HCT116 (cell line): ENCODE measurements around the gene SYTL3. TPM values are rescaled to one million over a fixed set of nuclear protein-coding genes. Genes with fewer than 3 reads are reported as not detected.

Experiments
- ATAC-seq: fragments of 200-7000 bp; cut with Tn5 transposase; 2 replicates; pipeline ENCODE4 v1.9.1; 2020; ENCODE audit warnings: mild to moderate bottlenecking, moderate library complexity
- BruUV-seq: library from RNA; stranded (reverse); fragments of 400-500 nt; replicated peaks from 2 replicates; lab custom pipeline; 2021; lab: Mats Ljungman, UMichigan
- CTCF ChIA-PET: fragments of 300-600 bp; sonication (Branson Sonifier 250); formaldehyde crosslinking; loops from one replicate; lab custom pipeline; 2021; ENCODE audit warnings: antibody characterized with exemption; lab: Charles Lee
- POLR2A ChIA-PET: fragments of 300-600, 350-600 bp; sonication (Branson Sonifier 250); formaldehyde crosslinking; loops from one replicate; lab custom pipeline; 2021; ENCODE audit warnings: antibody characterized with exemption; lab: Charles Lee
- RAD21 ChIA-PET, 2 experiments: fragments of 300-600 bp; sonication (Branson Sonifier 250); formaldehyde crosslinking; loops; one replicate each; lab custom pipeline; 2023; ENCODE audit warnings: low total read pairs in 2 of 2; ENCODE audit not compliant: uncharacterized antibody in 2 of 2, unreplicated experiment in 2 of 2, low non-redundant PET in 1 of 2; lab: Charles Lee
- DNase-seq: peaks from one replicate; pipeline ENCODE4 v3.0.0-alpha.2; 2010; ENCODE audit warnings: low read depth, low spot score
- H2AFZ ChIP-seq: fragments of 200-600 bp; shearing (Covaris generic), sonication (generic); 2 replicates; pipeline ENCODE4 v1.6.1; 2017; ENCODE audit warnings: low read depth, mixed run types, mixed read lengths, antibody characterized with exemption, low read length; ENCODE audit not compliant: poor library complexity, severe bottlenecking
- H3K27ac ChIP-seq: 2 replicates; pipeline ENCODE4 v1.5.1; 2012; ENCODE audit warnings: low read depth, low read length
- H3K27me3 ChIP-seq: fragments of 200-600 bp; sonication (generic); 2 replicates; pipeline ENCODE4 v1.6.1; 2016; ENCODE audit warnings: mixed run types, low read length, mixed read lengths; ENCODE audit not compliant: insufficient read depth
- H3K36me3 ChIP-seq, 2 experiments: fragments of 200-500 bp in 1 of 2; fragments of 200-600 bp in 1 of 2; sonication (Bioruptor generic) in 1 of 2; sonication (generic) in 1 of 2; 2 replicates each; pipeline versions ENCODE4 v1.5.1 to v1.6.1; 2014 to 2016; ENCODE audit warnings: low read length in 2 of 2, inconsistent platforms in 1 of 2, mixed read lengths in 1 of 2, mixed run types in 1 of 2; ENCODE audit not compliant: insufficient read depth in 2 of 2, control insufficient read depth in 1 of 2
- H3K4me1 ChIP-seq, 2 experiments: fragments of 200-600 bp in 1 of 2; sonication (generic) in 1 of 2; 2 replicates each; pipeline versions ENCODE4 v1.5.1 to v1.6.1; 2012 to 2017; ENCODE audit warnings: low read length in 2 of 2, inconsistent platforms in 1 of 2, mild to moderate bottlenecking in 1 of 2, mixed read lengths in 1 of 2, mixed run types in 1 of 2, moderate library complexity in 1 of 2; ENCODE audit not compliant: insufficient read depth in 2 of 2, control insufficient read depth in 1 of 2
- H3K4me2 ChIP-seq: fragments of 200-600 bp; sonication (generic); 2 replicates; pipeline ENCODE4 v1.6.1; 2017; ENCODE audit warnings: mixed run types, low read length, mixed read lengths
- H3K4me3 ChIP-seq, 2 experiments: fragments of 200-600 bp in 1 of 2; sonication (generic) in 1 of 2; replicated peaks in 1 of 2; 2 replicates each; pipeline ENCODE4 v1.5.1; 2011 to 2016; ENCODE audit warnings: low read length in 2 of 2, control low read depth in 1 of 2, low read depth in 1 of 2, mild to moderate bottlenecking in 1 of 2, mixed read lengths in 1 of 2, mixed run types in 1 of 2
- H3K79me2 ChIP-seq: fragments of 200-600 bp; sonication (generic); 2 replicates; pipeline ENCODE4 v1.6.1; 2017; ENCODE audit warnings: mild to moderate bottlenecking, mixed run types, low read length, moderate library complexity, mixed read lengths; ENCODE audit not compliant: insufficient read depth
- H3K9ac ChIP-seq: fragments of 200-600 bp; sonication (generic); 2 replicates; pipeline ENCODE4 v1.6.1; 2016; ENCODE audit warnings: low read length, mixed read lengths
- H3K9me2 ChIP-seq: fragments of 200-600 bp; sonication (generic), shearing (Covaris generic); 2 replicates; pipeline ENCODE4 v1.6.1; 2017; ENCODE audit warnings: mixed run types, mild to moderate bottlenecking, moderate library complexity; ENCODE audit not compliant: insufficient read depth
- H3K9me3 ChIP-seq, 2 experiments: fragments of 200-500 bp in 1 of 2; fragments of 200-600 bp in 1 of 2; sonication (Bioruptor generic) in 1 of 2; sonication (generic) in 1 of 2; 2 replicates each; pipeline ENCODE4 v1.6.1; 2014 to 2017; ENCODE audit warnings: low read length in 2 of 2, mixed read lengths in 2 of 2, inconsistent platforms in 1 of 2, low read depth in 1 of 2, mild to moderate bottlenecking in 1 of 2, mixed run types in 1 of 2, moderate library complexity in 1 of 2; ENCODE audit not compliant: control insufficient read depth in 1 of 2, insufficient read depth in 1 of 2
- H4K20me1 ChIP-seq: fragments of 200-600 bp; sonication (generic), shearing (Covaris generic); 2 replicates; pipeline ENCODE4 v1.6.1; 2017; ENCODE audit warnings: mixed run types, mild to moderate bottlenecking, moderate library complexity; ENCODE audit not compliant: insufficient read depth
- ATF3 ChIP-seq: IDR thresholded peaks from 2 replicates; pipeline ENCODE4 v1.6.1; 2012
- CBX3 ChIP-seq: IDR thresholded peaks from 2 replicates; pipeline ENCODE4 v1.6.1; 2012; ENCODE audit warnings: low read depth
- CEBPB ChIP-seq: IDR thresholded peaks from 2 replicates; pipeline ENCODE4 v1.6.1; 2012; ENCODE audit warnings: low read depth
- CTCF ChIP-seq, 3 experiments: fragments of 200-600 bp in 1 of 3; sonication (generic) in 1 of 3; IDR thresholded peaks in 2 of 3; conservative IDR thresholded peaks in 1 of 3; 2 replicates each; pipeline ENCODE4 v1.5.1; 2012 to 2017; ENCODE audit warnings: low read depth in 2 of 3, low read length in 2 of 3, antibody characterized with exemption in 1 of 3, borderline replicate concordance in 1 of 3, control low read depth in 1 of 3, mild to moderate bottlenecking in 1 of 3, mixed read lengths in 1 of 3, mixed run types in 1 of 3, moderate library complexity in 1 of 3; ENCODE audit not compliant: insufficient read depth in 1 of 3
- EGR1 ChIP-seq: IDR thresholded peaks from 2 replicates; pipeline ENCODE4 v1.6.1; 2012; ENCODE audit warnings: low read depth
- EZH2 ChIP-seq: fragments of 200-600 bp; sonication (generic); IDR thresholded peaks from 2 replicates; pipeline ENCODE4 v1.6.1; 2017; ENCODE audit warnings: antibody characterized with exemption, mixed run types
- JUND ChIP-seq: IDR thresholded peaks from 2 replicates; pipeline ENCODE4 v1.6.1; 2012
- POLR2A ChIP-seq: IDR thresholded peaks from 2 replicates; pipeline ENCODE4 v1.7.0; 2011; ENCODE audit warnings: borderline replicate concordance; ENCODE audit not compliant: insufficient read depth, insufficient read length; ENCODE audit errors: extremely low read depth
- POLR2AphosphoS5 ChIP-seq: IDR thresholded peaks from 2 replicates; pipeline ENCODE4 v1.6.1; 2011; ENCODE audit warnings: mild to moderate bottlenecking, low read depth, low read length, moderate library complexity
- RAD21 ChIP-seq: IDR thresholded peaks from 2 replicates; pipeline ENCODE4 v1.6.1; 2012; ENCODE audit warnings: low read depth, mild to moderate bottlenecking
- YY1 ChIP-seq: IDR thresholded peaks from 2 replicates; pipeline ENCODE4 v1.6.1; 2011; ENCODE audit warnings: low read length, low read depth, moderate library complexity, mild to moderate bottlenecking; ENCODE audit not compliant: insufficient replicate concordance; ENCODE audit errors: extremely low read depth
- ZFX ChIP-seq: fragments of 450-650 bp; IDR thresholded peaks from 2 replicates; pipeline ENCODE4 v1.6.1; 2017
- intact Hi-C: fragments of 100-400 bp; cut with micrococcal nuclease; formaldehyde crosslinking; loops from 2 replicates; pipeline ENCODE4 v1.10.0; 2022
- total RNA-seq: library from RNA; stranded (reverse); gene quantifications from one replicate; pipeline ENCODE4 v1.2.1, GENCODE V29; 2021; ENCODE audit not compliant: unreplicated experiment
- TF ChIP-seq, protein P1 (sequence below): IDR thresholded peaks from 2 replicates; pipeline ENCODE4 v1.6.1; 2012; ENCODE audit warnings: low read depth

SYTL3 gene
- total RNA-seq, 1 experiment from 2014 or later, result 55.3 TPM

- no peak for DNase-seq
- BruUV-seq, result no TSS peak
- RAD21 ChIA-PET, result no interaction called here
- Histone ChIP-seq H3K4me1 (peaks cover 5 to 6% of the 10 kb centered on the region in 2 experiments), H3K36me3 (no peaks in the 10 kb centered on the region; a peak in 1 of 4 replicates), H3K27ac (no peak overlapping the region), H3K79me2 (no peaks in the 10 kb centered on the region), H3K9ac (no peak overlapping the region), H4K20me1 (no peaks in the 10 kb centered on the region), H3K9me3 (no peaks in the 10 kb centered on the region), H3K4me2 (no peak overlapping the region), H3K9me2 (no peaks in the 10 kb centered on the region), H3K4me3 (no peak overlapping the region), H3K27me3 (no peaks in the 10 kb centered on the region), H2AFZ (no peak overlapping the region)
- CTCF ChIA-PET, result no interaction called here
- POLR2A ChIA-PET, result no interaction called here
- intact Hi-C loops, result no loop called here
- TF ChIP-seq CBX3 (no peak), POLR2AphosphoS5 (no peak), CEBPB (no peak), RAD21 (no peak), POLR2A (no peak), CTCF (IDR thresholded peaks at IDR 0.05 in 2 of 3, conservative IDR thresholded peaks at IDR 0.05 in 1 of 3; ENCODE audit: borderline replicate concordance in 1 of 3, insufficient read depth in 1 of 3, low read depth in 2 of 3, low read length in 2 of 3) (no peak), ZFX (no peak), YY1 (no peak), ATF3 (no peak), JUND (no peak), EGR1 (no peak), EZH2 (no peak)
- TF ChIP-seq, protein P1, sequence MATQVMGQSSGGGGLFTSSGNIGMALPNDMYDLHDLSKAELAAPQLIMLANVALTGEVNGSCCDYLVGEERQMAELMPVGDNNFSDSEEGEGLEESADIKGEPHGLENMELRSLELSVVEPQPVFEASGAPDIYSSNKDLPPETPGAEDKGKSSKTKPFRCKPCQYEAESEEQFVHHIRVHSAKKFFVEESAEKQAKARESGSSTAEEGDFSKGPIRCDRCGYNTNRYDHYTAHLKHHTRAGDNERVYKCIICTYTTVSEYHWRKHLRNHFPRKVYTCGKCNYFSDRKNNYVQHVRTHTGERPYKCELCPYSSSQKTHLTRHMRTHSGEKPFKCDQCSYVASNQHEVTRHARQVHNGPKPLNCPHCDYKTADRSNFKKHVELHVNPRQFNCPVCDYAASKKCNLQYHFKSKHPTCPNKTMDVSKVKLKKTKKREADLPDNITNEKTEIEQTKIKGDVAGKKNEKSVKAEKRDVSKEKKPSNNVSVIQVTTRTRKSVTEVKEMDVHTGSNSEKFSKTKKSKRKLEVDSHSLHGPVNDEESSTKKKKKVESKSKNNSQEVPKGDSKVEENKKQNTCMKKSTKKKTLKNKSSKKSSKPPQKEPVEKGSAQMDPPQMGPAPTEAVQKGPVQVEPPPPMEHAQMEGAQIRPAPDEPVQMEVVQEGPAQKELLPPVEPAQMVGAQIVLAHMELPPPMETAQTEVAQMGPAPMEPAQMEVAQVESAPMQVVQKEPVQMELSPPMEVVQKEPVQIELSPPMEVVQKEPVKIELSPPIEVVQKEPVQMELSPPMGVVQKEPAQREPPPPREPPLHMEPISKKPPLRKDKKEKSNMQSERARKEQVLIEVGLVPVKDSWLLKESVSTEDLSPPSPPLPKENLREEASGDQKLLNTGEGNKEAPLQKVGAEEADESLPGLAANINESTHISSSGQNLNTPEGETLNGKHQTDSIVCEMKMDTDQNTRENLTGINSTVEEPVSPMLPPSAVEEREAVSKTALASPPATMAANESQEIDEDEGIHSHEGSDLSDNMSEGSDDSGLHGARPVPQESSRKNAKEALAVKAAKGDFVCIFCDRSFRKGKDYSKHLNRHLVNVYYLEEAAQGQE, result no peak
- TF ChIP-seq, all 23 proteins: peak for 0
- no peak for ATAC-seq
These were observed 15.5 kb downstream of the SYTL3 start for GRCh38 chr6:158665332-158665731.
